ENCODE data around the gene CNNM4.

CNNM4 gene

GRCh38 chr2:96861074-96861473 lies 100.4 kb downstream of the CNNM4 start:
- no peak for DNase-seq

Measured in NCI-H2171 treated with DMSO at 0.1 percent for 48 hours (cell line).